ENCODE data around the gene CCDC137. TPM values are rescaled to one million over a fixed set of nuclear protein-coding genes. Genes with fewer than 3 reads are reported as not detected.

Gene CCDC137
- total RNA-seq, 4 donors from 2014 or later, result 13.9 to 27.2 (median 17.0) TPM

GRCh38 chr17:81705518-81706231 lies 39.1 kb downstream of the CCDC137 start:
- Histone ChIP-seq H3K36me3 (peaks cover 0 to 46% (median 0%) of the 10 kb centered on the region in 3 donors), H3K4me3 (no peak overlapping the region), H3K27me3 (no peaks in the 10 kb centered on the region), H3K27ac (no peak overlapping the region), H3K9me3 (no peaks in the 10 kb centered on the region), H3K4me1 (peaks cover 9 to 40% (median 19%) of the 10 kb centered on the region in 4 donors)
- DNase-seq, result no peak
- TF ChIP-seq CTCF (IDR thresholded peaks at IDR 0.05), result no peak
- TF ChIP-seq POLR2A (IDR thresholded peaks at IDR 0.05), result no peak

GRCh38 chr17:81706232-81706611 lies 39.7 kb downstream of the CCDC137 start:
- Histone ChIP-seq H3K4me1 (peaks cover 14 to 40% (median 24%) of the 10 kb centered on the region in 4 donors), H3K4me3 (no peak overlapping the region), H3K9me3 (no peaks in the 10 kb centered on the region), H3K27me3 (no peaks in the 10 kb centered on the region), H3K36me3 (peaks cover 0 to 41% (median 0%) of the 10 kb centered on the region in 3 donors), H3K27ac (no peak overlapping the region)
- TF ChIP-seq POLR2A (IDR thresholded peaks at IDR 0.05) (no peak), CTCF (IDR thresholded peaks at IDR 0.05) (no peak)
- DNase-seq, result no peak

GRCh38 chr17:81706757-81707624 lies 40.5 kb downstream of the CCDC137 start:
- no peak overlapping the region for H3K4me3 ChIP-seq
- no peaks in the 10 kb centered on the region for H3K27me3 ChIP-seq
- TF ChIP-seq CTCF (IDR thresholded peaks at IDR 0.05) (no peak), POLR2A (IDR thresholded peaks at IDR 0.05) (no peak)
- H3K27ac ChIP-seq, result no peak overlapping the region
- peaks cover 9 to 37% (median 20%) of the 10 kb centered on the region in 4 donors for H3K4me1 ChIP-seq
- no peaks in the 10 kb centered on the region for H3K9me3 ChIP-seq
- DNase-seq, result no peak
- H3K36me3 ChIP-seq, result peaks cover 0 to 35% (median 0%) of the 10 kb centered on the region in 3 donors

- TF ChIP-seq POLR2A (IDR thresholded peaks at IDR 0.05), result no peak
- no peaks in the 10 kb centered on the region for H3K27me3 ChIP-seq
Observed at GRCh38 chr17:81707725-81708646, 41.4 kb downstream of the CCDC137 start.

GRCh38 chr17:81708739-81709185 lies 42.2 kb downstream of the CCDC137 start:
- H3K36me3 ChIP-seq, result peaks cover 0 to 35% (median 0%) of the 10 kb centered on the region in 3 donors
- no peaks in the 10 kb centered on the region for H3K9me3 ChIP-seq
- H3K27me3 ChIP-seq, result no peaks in the 10 kb centered on the region
- no peak for TF ChIP-seq POLR2A (IDR thresholded peaks at IDR 0.05)
- TF ChIP-seq CTCF (IDR thresholded peaks at IDR 0.05), result no peak
- no peak overlapping the region for H3K27ac ChIP-seq
- no peak overlapping the region for H3K4me3 ChIP-seq
- peaks cover 7 to 44% (median 18%) of the 10 kb centered on the region in 4 donors for H3K4me1 ChIP-seq
- DNase-seq, result no peak

More at GRCh38 chr17:81707725-81708646, 41.4 kb downstream of the CCDC137 start:
- H3K4me1 ChIP-seq, result peaks cover 7 to 38% (median 18%) of the 10 kb centered on the region in 4 donors
- no peak overlapping the region for H3K4me3 ChIP-seq
- no peak for DNase-seq
- no peak overlapping the region for H3K27ac ChIP-seq
- H3K36me3 ChIP-seq, result peaks cover 0 to 35% (median 0%) of the 10 kb centered on the region in 3 donors
- H3K9me3 ChIP-seq, result no peaks in the 10 kb centered on the region
